Body of pancreas (tissue), 4 donors: ENCODE results near the gene PEF1. TPM values are rescaled to one million over a fixed set of nuclear protein-coding genes. Genes with fewer than 3 reads are reported as not detected.

Experiments used
- ATAC-seq: fragments of 150-250 bp; one replicate; pipeline ENCODE4 v1.9.1; 2016
- DNase-seq, 4 donors: peaks; one replicate each; pipeline ENCODE4 v3.0.0-alpha.2; 2019
- H3K27ac ChIP-seq, 4 donors: fragments of 200-600 bp; sonication (generic); 1 replicate in 3 of 4; 2 replicates in 1 of 4; pipeline versions ENCODE4 v1.5.1 to v1.6.1; 2016 to 2019; ENCODE audit warnings: mild to moderate bottlenecking in 1 of 4, mixed read lengths in 1 of 4, moderate library complexity in 1 of 4
- H3K27me3 ChIP-seq, 2 donors: fragments of 200-600 bp; sonication (generic); one replicate each; pipeline ENCODE4 v1.6.0; 2016; ENCODE audit warnings: mild to moderate bottlenecking in 1 of 2
- H3K36me3 ChIP-seq, 2 donors: fragments of 200-600 bp; sonication (generic); replicated peaks in 1 of 2; 2 replicates each; pipeline ENCODE4 v1.5.1; 2016; ENCODE audit warnings: low read depth in 2 of 2; ENCODE audit not compliant: insufficient read depth in 1 of 2
- H3K4me1 ChIP-seq: fragments of 200-600 bp; sonication (generic); one replicate; pipeline ENCODE4 v1.6.0; 2016
- H3K4me3 ChIP-seq, 2 donors: fragments of 200-600 bp; sonication (generic); 1 replicate in 1 of 2; 2 replicates in 1 of 2; pipeline ENCODE4 v1.5.1; 2016 to 2019
- H3K9me3 ChIP-seq, 3 donors: fragments of 200-600 bp; sonication (generic); 1 replicate in 2 of 3; 2 replicates in 1 of 3; pipeline ENCODE4 v1.5.1; 2016
- CTCF ChIP-seq, 7 experiments: fragments of 450-650 bp in 4 of 7; fragments of 200-600 bp in 3 of 7; sonication (generic) in 3 of 7; IDR thresholded peaks; one replicate each; pipeline ENCODE4 v1.5.1; 2016 to 2019; ENCODE audit warnings: antibody characterized with exemption in 7 of 7
- POLR2A ChIP-seq, 3 donors: fragments of 450-650 bp; IDR thresholded peaks; one replicate each; pipeline ENCODE4 v1.6.1; 2016; ENCODE audit warnings: antibody characterized with exemption in 3 of 3, mild to moderate bottlenecking in 2 of 3
- WGBS, 2 donors: methylation state at CpG; one replicate each; pipeline ENCODE4 v1.1.5; 2017; 5-methylcytosine and 5-hydroxymethylcytosine counted together
- intact Hi-C: fragments of 100-400 bp; cut with DNase I; formaldehyde crosslinking; loops from one replicate; pipeline ENCODE4 v1.15.1; 2023
- total RNA-seq, 2 donors: library from RNA; depleted of rRNA; stranded (reverse); fragments of >200 nt; gene quantifications; one replicate each; pipeline ENCODE4 v1.1.0, GENCODE V29; 2016

Gene PEF1
- total RNA-seq, 2 donors from 2014 or later = 23.6 to 24.1 TPM

GRCh38 chr1:31670593-31670964 is 25.9 kb upstream of the PEF1 start:
- H3K9me3 ChIP-seq = no peaks in the 10 kb centered on the region
- DNase-seq (no peak), ATAC-seq (no peak)
- no peaks in the 10 kb centered on the region for H3K36me3 ChIP-seq
- peaks cover 15% of the 10 kb centered on the region for H3K4me1 ChIP-seq
- TF ChIP-seq CTCF (IDR thresholded peaks at IDR 0.05) (no peak), POLR2A (IDR thresholded peaks at IDR 0.05) (no peak)
- 63 to 70% methylated on average over 6 of the region's 6 CpGs for WGBS, 2 donors
- no peak overlapping the region for H3K4me3 ChIP-seq
- peak overlapping the region in 3 of 4 donors; percentile 53 to 69 (median 68) for H3K27ac ChIP-seq
- no peaks in the 10 kb centered on the region for H3K27me3 ChIP-seq
- intact Hi-C loops = loop anchor here (5.0 kb wide), 1 partner anchor 42 kb away; no protein-coding TSS in a partner anchor

- TF ChIP-seq POLR2A (IDR thresholded peaks at IDR 0.05) = peak in 2 of 3 donors; percentile 19 to 33
- TF ChIP-seq CTCF (IDR thresholded peaks at IDR 0.05) = no peak
- intact Hi-C loops = loop anchor here (5.0 to 10.0 kb wide), 2 partner anchors 42 to 295 kb away; no protein-coding TSS in a partner anchor
- H3K4me3 ChIP-seq = no peak overlapping the region
- DNase-seq (peak; percentile 90 to 97 (median 94)), ATAC-seq (peak; percentile 84)
- WGBS, 2 donors = 4 to 5% methylated on average over 27 to 30 of the region's 30 CpGs
- no peaks in the 10 kb centered on the region for H3K27me3 ChIP-seq
- no peaks in the 10 kb centered on the region for H3K36me3 ChIP-seq
- H3K27ac ChIP-seq = peak overlapping the region; percentile 1 to 69 (median 60)
- no peaks in the 10 kb centered on the region for H3K9me3 ChIP-seq
- peaks cover 15% of the 10 kb centered on the region for H3K4me1 ChIP-seq
These were observed 25.3 kb upstream of the PEF1 start for GRCh38 chr1:31669786-31670592.

- Histone ChIP-seq H3K27ac (peak overlapping the region; percentile 1 to 69 (median 60)), H3K36me3 (no peaks in the 10 kb centered on the region), H3K4me3 (no peak overlapping the region), H3K4me1 (peaks cover 15% of the 10 kb centered on the region), H3K27me3 (no peaks in the 10 kb centered on the region), H3K9me3 (no peaks in the 10 kb centered on the region)
- WGBS, 2 donors = 20 to 28% methylated on average over 7 of the region's 7 CpGs
- intact Hi-C loops = loop anchor here (10.0 kb wide), 1 partner anchor 295 kb away; no protein-coding TSS in a partner anchor
- DNase-seq (no peak), ATAC-seq (no peak)
- no peak for TF ChIP-seq POLR2A (IDR thresholded peaks at IDR 0.05)
- no peak for TF ChIP-seq CTCF (IDR thresholded peaks at IDR 0.05)
These were observed 24.7 kb upstream of the PEF1 start for GRCh38 chr1:31669433-31669785.

GRCh38 chr1:31668303-31668883 is 23.7 kb upstream of the PEF1 start:
- Histone ChIP-seq H3K4me3 (no peak overlapping the region), H3K36me3 (no peaks in the 10 kb centered on the region), H3K9me3 (no peaks in the 10 kb centered on the region), H3K27ac (no peak overlapping the region), H3K4me1 (peaks cover 15% of the 10 kb centered on the region), H3K27me3 (no peaks in the 10 kb centered on the region)
- 54 to 64% methylated on average over 9 to 11 of the region's 11 CpGs for whole genome bisulfite sequencing, 2 donors
- no peak for ATAC-seq
- intact Hi-C loops = loop anchor here (10.0 kb wide), 1 partner anchor 296 kb away; no protein-coding TSS in a partner anchor
- DNase-seq = no peak
- TF ChIP-seq POLR2A (IDR thresholded peaks at IDR 0.05) (no peak), CTCF (IDR thresholded peaks at IDR 0.05) (no peak)
